ENCODE data around the gene WDFY4. TPM values are rescaled to one million over a fixed set of nuclear protein-coding genes. Genes with fewer than 3 reads are reported as not detected.

The WDFY4 gene
- total RNA-seq, 1 donor from 2014 or later, result not detected

GRCh38 chr10:48958598-48959190, 274.0 kb downstream of the WDFY4 start:
- no peak overlapping the region for H3K27ac Mint-ChIP-seq
- no peaks in the 10 kb centered on the region for H3K9me3 Mint-ChIP-seq
- H3K9ac ChIP-seq, result no peak overlapping the region
- no peaks in the 10 kb centered on the region for H3K79me2 ChIP-seq (ENCODE audit: low read depth)
- no peaks in the 10 kb centered on the region for H3K4me1 Mint-ChIP-seq
- no peak overlapping the region for H3K4me3 Mint-ChIP-seq
- no peak overlapping the region for H2AFZ ChIP-seq (replicated peaks)
- H3K4me2 ChIP-seq, result no peak overlapping the region
- H3K27me3 Mint-ChIP-seq (ENCODE audit: insufficient read depth, low read depth), result peaks cover 6% of the 10 kb centered on the region
- no peaks in the 10 kb centered on the region for H3K27me3 ChIP-seq
- no peaks in the 10 kb centered on the region for H3K36me3 ChIP-seq
- no peaks in the 10 kb centered on the region for H3K9me3 ChIP-seq (ENCODE audit: low read depth)
- no peak overlapping the region for H3K27ac ChIP-seq
- no peak for TF ChIP-seq CTCF (IDR thresholded peaks at IDR 0.05)
- no peak for TF ChIP-seq EZH2phosphoT487 (IDR thresholded peaks at IDR 0.05)
- TF ChIP-seq EZH2 (IDR thresholded peaks at IDR 0.05), result no peak
- no peaks in the 10 kb centered on the region for H4K20me1 ChIP-seq (ENCODE audit: low read depth)
- no peak for DNase-seq (ENCODE audit: low spot score)
- no peak overlapping the region for H3K4me3 ChIP-seq
- H3K4me1 ChIP-seq, result no peaks in the 10 kb centered on the region
- H3F3A ChIP-seq (ENCODE audit: low read depth), result no peaks in the 10 kb centered on the region
- H3K36me3 Mint-ChIP-seq, result no peaks in the 10 kb centered on the region

GRCh38 chr10:48964038-48964437, 279.4 kb downstream of the WDFY4 start:
- H3K9me3 Mint-ChIP-seq, result no peaks in the 10 kb centered on the region
- no peak overlapping the region for H3K9ac ChIP-seq

GRCh38 chr10:48965460-48965859, 280.8 kb downstream of the WDFY4 start:
- Histone ChIP-seq H3K9ac (no peak overlapping the region), H3K36me3 (no peaks in the 10 kb centered on the region), H4K20me1 (ENCODE audit: low read depth) (no peaks in the 10 kb centered on the region), H3K4me1 (no peaks in the 10 kb centered on the region), H3K9me3 (ENCODE audit: low read depth) (no peaks in the 10 kb centered on the region), H3K27ac (no peak overlapping the region), H3K27me3 (no peaks in the 10 kb centered on the region), H3F3A (ENCODE audit: low read depth) (no peaks in the 10 kb centered on the region), H3K4me2 (no peak overlapping the region), H3K79me2 (ENCODE audit: low read depth) (no peaks in the 10 kb centered on the region), H3K4me3 (no peak overlapping the region), H2AFZ (replicated peaks) (no peak overlapping the region)
- H3K9me3 Mint-ChIP-seq, result no peaks in the 10 kb centered on the region
- H3K4me3 Mint-ChIP-seq, result no peak overlapping the region
- no peak for DNase-seq (ENCODE audit: low spot score)
- peaks cover 4% of the 10 kb centered on the region for H3K27me3 Mint-ChIP-seq (ENCODE audit: insufficient read depth, low read depth)
- no peaks in the 10 kb centered on the region for H3K4me1 Mint-ChIP-seq
- no peaks in the 10 kb centered on the region for H3K36me3 Mint-ChIP-seq
- no peak overlapping the region for H3K27ac Mint-ChIP-seq
- TF ChIP-seq EZH2phosphoT487 (IDR thresholded peaks at IDR 0.05), result no peak
- TF ChIP-seq CTCF (IDR thresholded peaks at IDR 0.05), result no peak

More at GRCh38 chr10:48964038-48964437, 279.4 kb downstream of the WDFY4 start:
- Histone ChIP-seq H3K27me3 (no peaks in the 10 kb centered on the region), H3K9me3 (ENCODE audit: low read depth) (no peaks in the 10 kb centered on the region), H3K36me3 (no peaks in the 10 kb centered on the region), H2AFZ (replicated peaks) (no peak overlapping the region), H3K4me3 (no peak overlapping the region), H4K20me1 (ENCODE audit: low read depth) (no peaks in the 10 kb centered on the region), H3K4me1 (no peaks in the 10 kb centered on the region), H3K79me2 (ENCODE audit: low read depth) (no peaks in the 10 kb centered on the region), H3K27ac (no peak overlapping the region), H3K4me2 (no peak overlapping the region), H3F3A (ENCODE audit: low read depth) (no peaks in the 10 kb centered on the region)
- Mint-ChIP-seq H3K36me3 (no peaks in the 10 kb centered on the region), H3K4me3 (no peak overlapping the region), H3K27me3 (ENCODE audit: insufficient read depth, low read depth) (peaks cover 4% of the 10 kb centered on the region), H3K27ac (no peak overlapping the region), H3K4me1 (no peaks in the 10 kb centered on the region)
- DNase-seq (ENCODE audit: low spot score), result no peak
- no peak for TF ChIP-seq EZH2 (IDR thresholded peaks at IDR 0.05)
- TF ChIP-seq EZH2phosphoT487 (IDR thresholded peaks at IDR 0.05), result no peak
- no peak for TF ChIP-seq CTCF (IDR thresholded peaks at IDR 0.05)
